Astrocyte (in vitro differentiated cells and primary cell): ENCODE data around the gene CLDN6. TPM values are rescaled to one million over a fixed set of nuclear protein-coding genes. Genes with fewer than 3 reads are reported as not detected.

ENCODE experiments used
- DNase-seq: peaks from one replicate; pipeline ENCODE4 v3.0.0-alpha.2; 2010; ENCODE audit warnings: low read depth
- FAIRE-seq: peaks from 2 replicates; lab custom pipeline; 2011; peaks lifted over from hg19 to GRCh38; lab: Jason Lieb, UNC
- H2AFZ ChIP-seq: 2 replicates; pipeline ENCODE4 v1.6.0; 2012; ENCODE audit warnings: low read depth, low read length, inconsistent platforms
- H3K27ac ChIP-seq: 2 replicates; pipeline ENCODE4 v1.5.1; 2011; ENCODE audit warnings: low read depth, low read length, inconsistent platforms
- H3K27me3 ChIP-seq: 2 replicates; pipeline ENCODE4 v1.6.0; 2011; ENCODE audit warnings: low read length, inconsistent platforms; ENCODE audit not compliant: insufficient read depth
- H3K36me3 ChIP-seq: 2 replicates; pipeline ENCODE4 v1.5.1; 2011; ENCODE audit warnings: low read length, inconsistent platforms; ENCODE audit not compliant: insufficient read depth
- H3K4me1 ChIP-seq: 2 replicates; pipeline ENCODE4 v1.5.1; 2011; ENCODE audit warnings: low read length, inconsistent platforms; ENCODE audit not compliant: insufficient read depth
- H3K4me2 ChIP-seq: 2 replicates; pipeline ENCODE4 v1.6.0; 2012; ENCODE audit warnings: low read length, inconsistent platforms
- H3K4me3 ChIP-seq: 2 replicates; pipeline ENCODE4 v1.5.1; 2011; ENCODE audit warnings: low read depth, mild to moderate bottlenecking, low read length, inconsistent platforms; ENCODE audit not compliant: insufficient read depth
- H3K79me2 ChIP-seq: 2 replicates; pipeline ENCODE4 v1.6.0; 2012; ENCODE audit warnings: mild to moderate bottlenecking, low read length, inconsistent platforms; ENCODE audit not compliant: insufficient read depth
- H3K9ac ChIP-seq: 2 replicates; pipeline ENCODE4 v1.6.0; 2012; ENCODE audit warnings: mild to moderate bottlenecking, low read length, inconsistent platforms
- H3K9me3 ChIP-seq: 2 replicates; pipeline ENCODE4 v1.5.1; 2012; ENCODE audit warnings: low read depth, mild to moderate bottlenecking, low read length, inconsistent platforms; ENCODE audit not compliant: insufficient read depth
- H4K20me1 ChIP-seq: 2 replicates; pipeline ENCODE4 v1.6.0; 2012; ENCODE audit warnings: low read length, inconsistent platforms; ENCODE audit not compliant: insufficient read depth
- H3K27ac Mint-ChIP-seq: one replicate; pipeline ENCODE4 v1.8.0; 2021; ENCODE audit warnings: mild to moderate bottlenecking, mixed read lengths; ENCODE audit not compliant: unreplicated experiment
- H3K27me3 Mint-ChIP-seq: one replicate; pipeline ENCODE4 v1.8.0; 2021; ENCODE audit warnings: low read depth, mixed read lengths; ENCODE audit not compliant: unreplicated experiment
- H3K36me3 Mint-ChIP-seq: one replicate; pipeline ENCODE4 v1.8.0; 2021; ENCODE audit warnings: low read depth, mixed read lengths; ENCODE audit not compliant: unreplicated experiment
- H3K4me1 Mint-ChIP-seq: one replicate; pipeline ENCODE4 v1.8.0; 2021; ENCODE audit warnings: low read depth, mixed read lengths; ENCODE audit not compliant: unreplicated experiment
- H3K4me3 Mint-ChIP-seq: one replicate; pipeline ENCODE4 v1.8.0; 2021; ENCODE audit warnings: mild to moderate bottlenecking, moderate library complexity, mixed read lengths; ENCODE audit not compliant: unreplicated experiment
- H3K9me3 Mint-ChIP-seq: one replicate; pipeline ENCODE4 v1.8.0; 2021; ENCODE audit warnings: mild to moderate bottlenecking, mixed read lengths; ENCODE audit not compliant: unreplicated experiment
- EZH2 ChIP-seq: IDR thresholded peaks from 2 replicates; pipeline ENCODE4 v1.6.1; 2012; ENCODE audit warnings: mild to moderate bottlenecking, low read length, inconsistent platforms; ENCODE audit not compliant: insufficient read depth
- total RNA-seq: library from RNA; stranded (reverse); gene quantifications from 2 replicates; pipeline ENCODE4 v1.2.1, GENCODE V29; 2021
- TF ChIP-seq, protein P1 (sequence below): IDR thresholded peaks from 2 replicates; pipeline ENCODE4 v1.5.1; 2011; ENCODE audit warnings: low read depth, mild to moderate bottlenecking, inconsistent platforms, low read length, moderate library complexity; ENCODE audit not compliant: insufficient read depth

CLDN6 gene
- total RNA-seq, 1 donor from 2014 or later, result 584 TPM

DNA sequence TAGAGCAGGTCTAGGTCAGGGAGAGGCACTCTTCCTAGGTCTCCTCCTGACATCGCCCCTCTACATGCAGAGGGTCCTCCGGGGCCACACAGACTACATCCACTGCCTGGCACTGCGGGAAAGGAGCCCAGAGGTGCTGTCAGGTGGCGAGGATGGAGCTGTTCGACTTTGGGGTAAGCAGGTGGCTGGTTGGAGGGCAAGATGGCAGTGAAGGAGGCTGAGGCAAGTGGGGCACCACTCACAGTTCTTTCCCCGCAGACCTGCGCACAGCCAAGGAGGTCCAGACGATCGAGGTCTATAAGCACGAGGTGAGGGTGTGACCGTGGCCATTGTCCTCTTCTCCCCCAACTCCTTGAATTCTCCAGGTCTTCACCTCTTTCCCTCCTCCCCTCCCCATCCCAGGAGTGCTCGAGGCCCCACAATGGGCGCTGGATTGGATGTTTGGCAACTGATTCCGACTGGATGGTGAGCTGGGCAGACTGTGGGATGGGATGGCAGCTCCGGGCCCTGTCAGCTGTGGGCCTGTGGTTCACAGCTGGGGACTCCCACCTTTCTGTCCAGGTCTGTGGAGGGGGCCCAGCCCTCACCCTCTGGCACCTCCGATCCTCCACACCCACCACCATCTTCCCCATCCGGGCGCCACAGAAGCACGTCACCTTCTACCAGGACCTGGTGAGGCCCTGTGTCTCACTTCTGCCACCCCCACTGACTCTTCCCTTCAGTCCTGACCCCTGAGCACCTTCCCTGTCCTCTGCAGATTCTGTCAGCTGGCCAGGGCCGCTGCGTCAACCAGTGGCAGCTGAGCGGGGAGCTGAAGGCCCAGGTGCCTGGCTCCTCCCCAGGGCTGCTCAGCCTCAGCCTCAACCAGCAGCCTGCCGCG is 8.9 kb upstream of the CLDN6 start:
- peaks cover 31% of the 10 kb centered on the region for H3K4me1 ChIP-seq
- no peak overlapping the region for H3K4me2 ChIP-seq
- no peak overlapping the region for H3K27ac Mint-ChIP-seq
- peaks cover 31% of the 10 kb centered on the region for H4K20me1 ChIP-seq
- H3K36me3 Mint-ChIP-seq, result peaks cover 8% of the 10 kb centered on the region
- no peaks in the 10 kb centered on the region for H3K79me2 ChIP-seq
- no peak overlapping the region for H3K9ac ChIP-seq
- FAIRE-seq, result no peak
- H2AFZ ChIP-seq, result no peak overlapping the region
- DNase-seq, result no peak
- no peak overlapping the region for H3K27ac ChIP-seq
- no peaks in the 10 kb centered on the region for H3K9me3 Mint-ChIP-seq
- peaks cover 19% of the 10 kb centered on the region for H3K27me3 ChIP-seq
- TF ChIP-seq, protein P1, sequence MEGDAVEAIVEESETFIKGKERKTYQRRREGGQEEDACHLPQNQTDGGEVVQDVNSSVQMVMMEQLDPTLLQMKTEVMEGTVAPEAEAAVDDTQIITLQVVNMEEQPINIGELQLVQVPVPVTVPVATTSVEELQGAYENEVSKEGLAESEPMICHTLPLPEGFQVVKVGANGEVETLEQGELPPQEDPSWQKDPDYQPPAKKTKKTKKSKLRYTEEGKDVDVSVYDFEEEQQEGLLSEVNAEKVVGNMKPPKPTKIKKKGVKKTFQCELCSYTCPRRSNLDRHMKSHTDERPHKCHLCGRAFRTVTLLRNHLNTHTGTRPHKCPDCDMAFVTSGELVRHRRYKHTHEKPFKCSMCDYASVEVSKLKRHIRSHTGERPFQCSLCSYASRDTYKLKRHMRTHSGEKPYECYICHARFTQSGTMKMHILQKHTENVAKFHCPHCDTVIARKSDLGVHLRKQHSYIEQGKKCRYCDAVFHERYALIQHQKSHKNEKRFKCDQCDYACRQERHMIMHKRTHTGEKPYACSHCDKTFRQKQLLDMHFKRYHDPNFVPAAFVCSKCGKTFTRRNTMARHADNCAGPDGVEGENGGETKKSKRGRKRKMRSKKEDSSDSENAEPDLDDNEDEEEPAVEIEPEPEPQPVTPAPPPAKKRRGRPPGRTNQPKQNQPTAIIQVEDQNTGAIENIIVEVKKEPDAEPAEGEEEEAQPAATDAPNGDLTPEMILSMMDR, result no peak
- TF ChIP-seq EZH2, result no peak
- no peaks in the 10 kb centered on the region for H3K27me3 Mint-ChIP-seq
- no peak overlapping the region for H3K4me3 ChIP-seq
- no peaks in the 10 kb centered on the region for H3K36me3 ChIP-seq
- peaks cover 3% of the 10 kb centered on the region for H3K9me3 ChIP-seq
- H3K4me1 Mint-ChIP-seq, result peaks cover 4% of the 10 kb centered on the region
- H3K4me3 Mint-ChIP-seq, result no peak overlapping the region

DNA sequence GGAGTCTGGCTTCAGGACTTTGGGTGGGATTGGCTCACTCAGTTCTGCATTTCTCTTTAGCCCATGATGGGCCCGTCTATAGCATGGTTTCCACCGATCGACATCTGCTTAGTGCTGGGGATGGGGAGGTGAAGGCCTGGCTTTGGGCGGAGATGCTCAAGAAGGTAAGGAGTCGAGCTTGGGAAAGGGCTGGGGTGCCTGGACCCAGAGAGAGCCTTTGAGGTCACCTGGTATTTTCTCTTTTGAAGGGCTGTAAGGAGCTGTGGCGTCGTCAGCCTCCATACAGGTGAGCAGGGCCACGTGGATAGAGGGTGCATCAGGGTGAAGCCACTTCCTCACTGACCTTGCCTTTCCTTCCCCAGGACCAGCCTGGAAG is 8.0 kb upstream of the CLDN6 start:
- DNase-seq, result no peak
- no peak for TF ChIP-seq EZH2
- TF ChIP-seq, protein P1, result no peak
- peaks cover 4% of the 10 kb centered on the region for H3K4me1 Mint-ChIP-seq
- peaks cover 31% of the 10 kb centered on the region for H3K4me1 ChIP-seq
- no peak overlapping the region for H3K4me2 ChIP-seq
- no peak overlapping the region for H3K27ac Mint-ChIP-seq
- H3K9me3 Mint-ChIP-seq, result no peaks in the 10 kb centered on the region
- H3K27me3 ChIP-seq, result peaks cover 15% of the 10 kb centered on the region
- peaks cover 3% of the 10 kb centered on the region for H3K9me3 ChIP-seq
- H3K27ac ChIP-seq, result no peak overlapping the region
- H3K36me3 Mint-ChIP-seq, result peaks cover 8% of the 10 kb centered on the region
- H3K79me2 ChIP-seq, result no peaks in the 10 kb centered on the region
- no peaks in the 10 kb centered on the region for H3K36me3 ChIP-seq
- peaks cover 33% of the 10 kb centered on the region for H4K20me1 ChIP-seq
- H3K4me3 ChIP-seq, result no peak overlapping the region
- no peak overlapping the region for H3K9ac ChIP-seq
- no peaks in the 10 kb centered on the region for H3K27me3 Mint-ChIP-seq
- no peak overlapping the region for H2AFZ ChIP-seq
- no peak for FAIRE-seq
- H3K4me3 Mint-ChIP-seq, result peak overlapping the region; percentile 15
